Right ventricle myocardium superior (tissue), 1 donor: Measurements from ENCODE around the gene RMND1. TPM values are rescaled to one million over a fixed set of nuclear protein-coding genes. Genes with fewer than 3 reads are reported as not detected.
"Not testable (repeated sequence)": the region's sequence is repeated elsewhere in the genome, so short reads cannot be mapped to it uniquely, and the experiment has no call there.

Source experiments
- ATAC-seq: fragments of 200-7000 bp; cut with Tn5 transposase; one replicate; pipeline ENCODE4 v1.9.1; 2020; ENCODE audit warnings: mild to moderate bottlenecking; ENCODE audit not compliant: poor library complexity
- DNase-seq: peaks from one replicate; pipeline ENCODE4 v3.0.0-alpha.2; 2020
- intact Hi-C: fragments of 100-400 bp; cut with DNase I; formaldehyde crosslinking; loops from one replicate; pipeline ENCODE4 v1.11.2; 2022
- total RNA-seq: library from RNA; stranded (reverse); fragmentation: NEBNext Ultra II Directional; extraction: Animal tissue kit (Norgen Biotek cat#: 25700); gene quantifications from one replicate; pipeline ENCODE4 v1.2.1, GENCODE V29; 2021
- donor health status: DM: no; HTN: yes; CAD: no; lungs with severe emphysema.

The RMND1 gene
- total RNA-seq, 1 donor from 2014 or later, result 15.5 TPM

DNA sequence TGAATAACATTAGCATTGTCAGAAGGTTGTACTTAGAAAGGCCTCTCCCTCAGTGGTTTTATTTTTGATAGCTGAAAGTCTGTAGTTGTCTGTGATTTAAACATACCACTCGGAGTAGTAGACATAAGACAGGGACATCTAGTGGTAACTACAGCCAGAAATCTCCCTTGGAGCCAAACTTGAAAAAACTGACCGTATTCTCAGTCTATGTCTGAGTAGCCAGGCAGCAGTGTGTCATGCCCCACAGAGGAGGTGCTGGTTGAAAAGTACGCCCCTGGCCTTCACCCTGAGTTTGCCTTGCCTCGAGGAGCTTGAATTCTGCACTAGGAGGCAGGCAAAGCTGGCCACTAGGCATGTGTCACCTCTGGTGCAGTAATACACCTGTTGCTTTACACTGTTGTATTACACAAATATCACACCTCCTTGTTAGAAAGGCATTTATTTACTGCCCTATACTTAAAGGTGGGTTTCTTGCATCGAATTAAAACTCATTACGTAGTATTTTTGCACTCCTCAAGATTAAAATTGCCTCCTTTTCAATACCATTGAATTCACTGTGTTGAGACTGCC is 81.3 kb downstream of the RMND1 start:
- intact Hi-C loops, result no loop called here
- DNase-seq (no peak), ATAC-seq (no peak)

DNA sequence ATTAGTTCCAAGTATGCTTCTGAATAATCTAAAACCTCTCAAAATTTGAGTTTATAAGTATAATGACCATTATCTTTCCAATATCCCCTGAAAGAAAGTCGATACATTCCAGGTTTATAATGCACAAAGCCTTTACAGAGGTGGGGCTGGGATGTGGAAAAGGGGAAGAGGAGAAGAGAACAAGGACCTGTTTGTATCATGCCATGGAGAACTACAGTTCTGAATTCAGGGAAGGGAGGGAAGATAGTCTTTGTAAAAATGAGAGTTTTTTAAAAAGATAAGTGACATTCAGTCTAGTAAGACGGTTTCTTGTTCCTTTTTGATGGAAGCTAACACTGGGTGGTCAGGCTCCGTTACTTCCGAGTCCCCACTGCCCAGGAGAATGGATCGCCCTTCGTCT is 86.7 kb downstream of the RMND1 start:
- intact Hi-C loops, result no loop called here
- ATAC-seq, result no peak
- DNase-seq, result no peak

DNA sequence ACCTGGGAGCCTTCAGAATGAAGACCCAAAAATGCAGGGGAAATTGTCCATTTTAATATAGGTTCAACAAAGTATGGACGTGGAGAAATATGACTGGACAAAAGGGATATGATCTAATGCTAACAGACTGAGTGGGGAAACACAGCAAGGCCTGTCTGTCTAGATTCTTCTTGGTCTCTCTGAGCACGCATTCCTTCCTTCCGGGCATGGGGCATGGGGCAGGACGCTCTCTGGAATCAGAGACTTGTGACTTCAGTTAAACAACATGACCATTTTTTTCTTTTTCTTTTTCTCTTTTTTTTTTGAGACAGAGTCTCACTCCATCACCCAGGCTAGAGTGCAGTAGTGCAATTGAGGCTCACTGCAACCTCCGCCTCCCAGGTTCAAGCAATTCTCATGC is 92.4 kb downstream of the RMND1 start:
- intact Hi-C loops, result no loop called here
- no peak for ATAC-seq
- DNase-seq, result no peak

DNA sequence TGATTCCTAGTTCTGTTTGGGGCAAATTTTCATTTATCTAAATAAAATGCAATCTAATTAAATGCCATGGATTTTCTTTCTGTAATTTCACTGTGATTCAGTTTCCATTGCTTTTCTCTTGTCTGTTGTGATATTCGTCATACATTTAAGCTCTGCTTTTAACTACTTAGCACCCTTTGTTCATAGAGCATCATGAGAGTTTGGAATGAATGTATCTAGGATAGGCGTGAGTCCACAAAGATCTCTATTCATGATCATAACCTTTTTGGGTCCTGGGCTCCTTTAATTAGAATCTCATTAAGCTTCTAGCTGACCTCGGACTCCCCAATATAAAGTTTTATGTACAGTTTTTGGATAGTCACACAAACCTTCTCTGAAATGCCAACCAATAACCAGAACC is 93.5 kb downstream of the RMND1 start:
- intact Hi-C loops, result no loop called here

DNA sequence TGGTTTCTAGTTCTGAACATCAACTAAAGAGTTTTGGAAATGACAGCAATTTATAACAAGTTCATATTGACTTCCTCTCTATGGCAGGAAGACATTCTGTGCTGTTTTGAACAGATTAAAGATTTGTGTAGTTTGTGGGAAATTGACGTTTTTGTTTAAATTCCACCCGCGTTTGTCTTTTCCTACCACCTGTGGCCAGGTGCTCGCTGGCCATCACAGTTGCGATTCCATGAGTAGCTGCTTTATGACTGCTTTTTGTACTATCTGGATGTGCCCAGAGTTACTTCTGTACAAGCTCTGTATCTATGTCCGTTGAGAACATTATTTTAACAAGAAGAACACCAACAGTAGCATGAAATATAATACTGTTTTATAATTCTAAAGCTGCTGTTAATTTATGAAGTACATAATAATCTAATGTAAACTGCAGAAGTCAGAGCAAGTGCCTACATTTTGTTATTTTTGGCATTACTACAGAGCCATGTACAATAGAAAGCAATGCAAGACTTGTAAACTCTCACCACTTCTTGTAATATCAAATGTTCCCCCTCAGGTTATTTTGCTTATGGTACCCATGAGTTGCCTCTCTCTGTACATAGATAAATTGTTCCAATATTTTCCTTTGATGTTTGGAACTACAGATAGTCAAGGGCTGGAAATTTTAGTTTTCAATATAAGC is 94.0 kb downstream of the RMND1 start:
- ATAC-seq, result no peak
- intact Hi-C loops, result no loop called here
- no peak for DNase-seq

More for the DNA sequence above, 93.5 kb downstream of the RMND1 start:
- ATAC-seq (no peak), DNase-seq (no peak)

DNA sequence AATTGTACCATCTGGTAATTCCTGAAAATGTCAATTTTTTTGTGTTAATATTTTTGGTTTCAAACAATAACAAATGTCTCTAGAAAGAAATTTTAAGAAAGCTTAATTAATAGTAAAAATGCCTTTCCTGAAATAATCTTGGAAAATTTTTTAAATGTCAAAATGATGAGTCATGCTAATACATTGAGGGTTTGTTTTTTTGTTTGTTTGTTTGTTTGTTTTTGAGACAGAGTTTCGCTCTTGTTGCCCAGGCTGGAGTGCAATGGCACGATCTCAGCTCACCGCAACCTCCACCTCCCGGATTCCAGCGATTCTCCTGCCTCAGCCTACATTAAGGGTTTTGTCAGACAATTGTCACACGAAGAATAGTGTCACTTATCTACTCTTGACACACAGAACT is 94.9 kb downstream of the RMND1 start:
- intact Hi-C loops, DNase-seq, ATAC-seq: not testable (repeated sequence)

Other genes with a start within 250 kb of the RMND1 start
- 13.9 TPM for gene AKAP12, start 212.2 kb downstream of the RMND1 start, total RNA-seq
- 4.1 TPM for gene ZBTB2, start 60.6 kb downstream of the RMND1 start, total RNA-seq
- 0.65 TPM for gene CCDC170, start 41.9 kb upstream of the RMND1 start, total RNA-seq